Left ventricle myocardium superior (tissue), 1 donor: ENCODE results near the gene CTSW. TPM values are rescaled to one million over a fixed set of nuclear protein-coding genes. Genes with fewer than 3 reads are reported as not detected.
A peak's percentile ranks its signal among the peaks of the same experiment; 100 is the strongest.

Experiments
- ATAC-seq: fragments of 200-7000 bp; cut with Tn5 transposase; one replicate; pipeline ENCODE4 v1.9.1; 2020; ENCODE audit warnings: mild to moderate bottlenecking, moderate library complexity
- DNase-seq: peaks from one replicate; pipeline ENCODE4 v3.0.0-alpha.2; 2020
- intact Hi-C: fragments of 100-400 bp; cut with micrococcal nuclease; formaldehyde crosslinking; loops from one replicate; pipeline ENCODE4 v1.11.0; 2022
- total RNA-seq: library from RNA; stranded (reverse); fragmentation: NEBNext Ultra II Directional; extraction: Animal tissue kit (Norgen Biotek cat#: 25700); gene quantifications from one replicate; pipeline ENCODE4 v1.2.1, GENCODE V29; 2021
- donor health status: DM: no; HTN: yes; CAD: no; lungs with severe emphysema.

Gene CTSW
- total RNA-seq, 1 donor from 2014 or later = 1.1 TPM

- intact Hi-C loops = no loop called here
- DNase-seq (no peak), ATAC-seq (no peak)
Measured at GRCh38 chr11:65917077-65917433, 37.4 kb downstream of the CTSW start.

GRCh38 chr11:65917434-65918210, 38.0 kb downstream of the CTSW start:
- DNase-seq = peak; percentile 38
- no peak for ATAC-seq
- intact Hi-C loops = no loop called here

- intact Hi-C loops = no loop called here
- ATAC-seq (no peak), DNase-seq (no peak)
Measured at GRCh38 chr11:65918211-65919140, 38.8 kb downstream of the CTSW start, which contains the start of gene C11orf68. Gene C11orf68 (minus strand): TSS chr11:65919062. CDS start chr11:65919031, 31 bp downstream.

GRCh38 chr11:65919141-65919572, 39.5 kb downstream of the CTSW start, which contains the start of gene DRAP1:
Gene DRAP1 (plus strand): TSS chr11:65919426. CDS start chr11:65919502, 76 bp downstream.
- intact Hi-C loops = no loop called here
- ATAC-seq = peak; percentile 92
- peak; percentile 100 for DNase-seq

- peak; percentile 43 for ATAC-seq
- DNase-seq = no peak
- intact Hi-C loops = no loop called here
Measured at GRCh38 chr11:65919573-65920371, 40.1 kb downstream of the CTSW start.

GRCh38 chr11:65920372-65920802, 40.8 kb downstream of the CTSW start:
- ATAC-seq (no peak), DNase-seq (no peak)
- intact Hi-C loops = no loop called here

GRCh38 chr11:65921033-65921555, 41.5 kb downstream of the CTSW start:
- ATAC-seq (no peak), DNase-seq (no peak)
- intact Hi-C loops = no loop called here

- DNase-seq (no peak), ATAC-seq (no peak)
- intact Hi-C loops = no loop called here
Measured at GRCh38 chr11:65921876-65922275, 42.2 kb downstream of the CTSW start.

GRCh38 chr11:65922565-65922964, 42.9 kb downstream of the CTSW start:
- DNase-seq = no peak
- no peak for ATAC-seq
- intact Hi-C loops = no loop called here

GRCh38 chr11:65925397-65925796, 45.8 kb downstream of the CTSW start:
- ATAC-seq = no peak
- intact Hi-C loops = no loop called here
- DNase-seq = no peak

- intact Hi-C loops = no loop called here
- ATAC-seq = peak; percentile 44
- no peak for DNase-seq
Measured at GRCh38 chr11:65927904-65928397, 48.3 kb downstream of the CTSW start.

GRCh38 chr11:65928667-65929066, 49.0 kb downstream of the CTSW start:
- ATAC-seq (no peak), DNase-seq (no peak)
- intact Hi-C loops = no loop called here

- no peak for DNase-seq
- intact Hi-C loops = no loop called here
- ATAC-seq = no peak
Measured at GRCh38 chr11:65931773-65932557, 52.3 kb downstream of the CTSW start.

GRCh38 chr11:65932558-65932919, 52.9 kb downstream of the CTSW start:
- intact Hi-C loops = no loop called here
- no peak for ATAC-seq
- no peak for DNase-seq
